CD4-positive, alpha-beta memory T cell (primary cell): ENCODE results near the gene SH3BP5L. TPM values are rescaled to one million over a fixed set of nuclear protein-coding genes. Genes with fewer than 3 reads are reported as not detected.

Experiments
- CTCF ChIA-PET: fragments of 350-600 bp; sonication (Branson Sonifier 250); formaldehyde crosslinking; loops from one replicate; lab custom pipeline; 2021; ENCODE audit warnings: inconsistent platforms; ENCODE audit not compliant: partially characterized antibody; lab: Charles Lee
- POLR2A ChIA-PET: fragments of 350-600 bp; sonication (Branson Sonifier 250); formaldehyde crosslinking; loops from one replicate; lab custom pipeline; 2021; ENCODE audit not compliant: partially characterized antibody; lab: Charles Lee
- DNase-seq, 5 donors: peaks; one replicate each; pipeline versions ENCODE4 v3.0.0 to v3.0.0-alpha.2; 2020 to 2022; ENCODE audit warnings: mixed read lengths in 1 of 5
- H3K27ac ChIP-seq: one replicate; pipeline ENCODE4 v1.7.0; 2013; ENCODE audit warnings: low read depth, low read length
- H3K27me3 ChIP-seq: 2 replicates; pipeline ENCODE4 v1.7.0; 2013; ENCODE audit warnings: mild to moderate bottlenecking, low read length, moderate library complexity; ENCODE audit not compliant: insufficient read depth
- H3K36me3 ChIP-seq: 2 replicates; pipeline ENCODE4 v1.7.0; 2013; ENCODE audit warnings: mild to moderate bottlenecking, low read length, moderate library complexity; ENCODE audit not compliant: insufficient read depth
- H3K4me1 ChIP-seq: 2 replicates; pipeline ENCODE4 v1.7.0; 2013; ENCODE audit warnings: mild to moderate bottlenecking, low read length, moderate library complexity; ENCODE audit not compliant: insufficient read depth
- H3K4me3 ChIP-seq, 2 donors: one replicate each; pipeline ENCODE4 v1.7.0; 2013; ENCODE audit warnings: low read length in 2 of 2, mild to moderate bottlenecking in 1 of 2
- H3K9me3 ChIP-seq, 2 donors: one replicate each; pipeline ENCODE4 v1.7.0; 2013; ENCODE audit warnings: low read length in 2 of 2, control low read depth in 1 of 2; ENCODE audit not compliant: control insufficient read depth in 1 of 2
- H3K27ac Mint-ChIP-seq, 7 donors: one replicate each; pipeline ENCODE4 v1.8.0; 2020 to 2021; ENCODE audit warnings: mixed read lengths in 7 of 7, mild to moderate bottlenecking in 6 of 7, inconsistent platforms in 3 of 7, moderate library complexity in 3 of 7
- H3K27me3 Mint-ChIP-seq, 2 donors: one replicate each; pipeline ENCODE4 v1.8.0; 2020 to 2021; ENCODE audit warnings: mixed read lengths in 2 of 2
- H3K36me3 Mint-ChIP-seq, 2 donors: one replicate each; pipeline ENCODE4 v1.8.0; 2020 to 2021; ENCODE audit warnings: mixed read lengths in 2 of 2, inconsistent platforms in 1 of 2, mild to moderate bottlenecking in 1 of 2
- H3K4me1 Mint-ChIP-seq, 4 donors: one replicate each; pipeline ENCODE4 v1.8.0; 2020 to 2021; ENCODE audit warnings: mixed read lengths in 4 of 4, mild to moderate bottlenecking in 1 of 4
- H3K4me3 Mint-ChIP-seq, 8 donors: one replicate each; pipeline ENCODE4 v1.8.0; 2020 to 2021; ENCODE audit warnings: mixed read lengths in 8 of 8, mild to moderate bottlenecking in 7 of 8, moderate library complexity in 6 of 8, inconsistent platforms in 3 of 8
- H3K9me3 Mint-ChIP-seq, 8 donors: one replicate each; pipeline ENCODE4 v1.8.0; 2020 to 2021; ENCODE audit warnings: mixed read lengths in 8 of 8, mild to moderate bottlenecking in 5 of 8, inconsistent platforms in 3 of 8, moderate library complexity in 1 of 8
- intact Hi-C: fragments of 100-400 bp; cut with micrococcal nuclease; formaldehyde crosslinking; loops from one replicate; pipeline ENCODE4 v1.15.1; 2023
- polyA plus RNA-seq, 2 donors: library from polyadenylated mRNA; unstranded; fragments of 300-500 nt; fragmentation: Illumina TruSeq; gene quantifications; one replicate each; pipeline ENCODE4 v1.2.3, GENCODE V29; 2021
- total RNA-seq, 2 experiments: library from RNA; stranded (reverse); gene quantifications; one replicate each; pipeline ENCODE4 v1.2.3, GENCODE V29; 2021

Gene SH3BP5L
- total and polyA plus RNA-seq, 4 experiments from 2014 or later = 0.77 to 43.4 (median 22.7) TPM

- intact Hi-C loops = no loop called here
- H3K4me1 Mint-ChIP-seq = peaks cover 5 to 24% (median 14%) of the 10 kb centered on the region in 4 donors
- no peak for DNase-seq
- Histone ChIP-seq H3K27ac (peak overlapping the region; percentile 0), H3K27me3 (no peaks in the 10 kb centered on the region), H3K36me3 (peaks cover 23% of the 10 kb centered on the region), H3K4me3 (no peak overlapping the region), H3K9me3 (no peaks in the 10 kb centered on the region), H3K4me1 (peaks cover 28% of the 10 kb centered on the region)
- ChIA-PET POLR2A (no interaction called here), CTCF (no interaction called here)
- H3K27ac Mint-ChIP-seq = no peak overlapping the region
- H3K27me3 Mint-ChIP-seq = no peaks in the 10 kb centered on the region
- H3K9me3 Mint-ChIP-seq = no peaks in the 10 kb centered on the region
- H3K36me3 Mint-ChIP-seq = peaks cover 21 to 26% of the 10 kb centered on the region in 2 donors
- H3K4me3 Mint-ChIP-seq = no peak overlapping the region
Observed at GRCh38 chr1:248852481-248853405, 27.0 kb upstream of the SH3BP5L start.

- H3K36me3 ChIP-seq = peaks cover 33% of the 10 kb centered on the region
- H3K36me3 Mint-ChIP-seq = peaks cover 30 to 34% of the 10 kb centered on the region in 2 donors
- H3K27ac ChIP-seq = no peak overlapping the region
- intact Hi-C loops = no loop called here
- H3K9me3 ChIP-seq = no peaks in the 10 kb centered on the region
- no peak overlapping the region for H3K4me3 Mint-ChIP-seq
- H3K4me3 ChIP-seq = no peak overlapping the region
- no peaks in the 10 kb centered on the region for H3K9me3 Mint-ChIP-seq
- peaks cover 17% of the 10 kb centered on the region for H3K4me1 ChIP-seq
- peaks cover 0 to 19% (median 6%) of the 10 kb centered on the region in 4 donors for H3K4me1 Mint-ChIP-seq
- H3K27ac Mint-ChIP-seq = peak overlapping the region in 1 of 7 donors; percentile 69
- DNase-seq = no peak
- no peaks in the 10 kb centered on the region for H3K27me3 ChIP-seq
- CTCF ChIA-PET = no interaction called here
- POLR2A ChIA-PET = interaction anchor here (1.3 to 1.8 kb wide), 2 partner anchors 8 to 10 kb away, joined by 3 to 9 read pairs; no protein-coding TSS in a partner anchor
- H3K27me3 Mint-ChIP-seq = no peaks in the 10 kb centered on the region
Observed at GRCh38 chr1:248851390-248851789, 25.7 kb upstream of the SH3BP5L start.

GRCh38 chr1:248850536-248851251 lies 25.0 kb upstream of the SH3BP5L start:
- CTCF ChIA-PET = no interaction called here
- H3K27ac Mint-ChIP-seq = peak overlapping the region in 2 of 7 donors; percentile 20 to 69

GRCh38 chr1:248850124-248850523 lies 24.4 kb upstream of the SH3BP5L start:
- DNase-seq = no peak
- Mint-ChIP-seq H3K27ac (peak overlapping the region in 4 of 7 donors; percentile 20 to 83 (median 36)), H3K27me3 (no peaks in the 10 kb centered on the region), H3K9me3 (no peaks in the 10 kb centered on the region), H3K4me3 (no peak overlapping the region), H3K36me3 (peaks cover 38 to 45% of the 10 kb centered on the region in 2 donors), H3K4me1 (peaks cover 0 to 17% (median 4%) of the 10 kb centered on the region in 4 donors)
- Histone ChIP-seq H3K4me1 (peaks cover 17% of the 10 kb centered on the region), H3K36me3 (peaks cover 46% of the 10 kb centered on the region), H3K9me3 (no peaks in the 10 kb centered on the region), H3K4me3 (no peak overlapping the region), H3K27ac (no peak overlapping the region), H3K27me3 (no peaks in the 10 kb centered on the region)
- intact Hi-C loops = no loop called here
- ChIA-PET POLR2A (interaction anchor here (0.9 to 1.8 kb wide), 3 partner anchors 8 to 21 kb away, joined by 3 to 9 read pairs (median 3); partner anchors contain the start of gene ZNF672), CTCF (interaction anchor here (1.1 kb wide), 1 partner anchor 39 kb away, joined by 3 read pairs; no protein-coding TSS in a partner anchor)

More at GRCh38 chr1:248850536-248851251, 25.0 kb upstream of the SH3BP5L start:
- POLR2A ChIA-PET = interaction anchor here (0.9 to 1.8 kb wide), 3 partner anchors 9 to 22 kb away, joined by 3 to 9 read pairs (median 3); no protein-coding TSS in a partner anchor
- H3K4me3 ChIP-seq = no peak overlapping the region
- no peaks in the 10 kb centered on the region for H3K27me3 ChIP-seq
- H3K36me3 ChIP-seq = peaks cover 40% of the 10 kb centered on the region
- H3K9me3 Mint-ChIP-seq = no peaks in the 10 kb centered on the region
- peaks cover 33 to 41% of the 10 kb centered on the region in 2 donors for H3K36me3 Mint-ChIP-seq
- H3K4me1 ChIP-seq = peaks cover 17% of the 10 kb centered on the region
- H3K4me3 Mint-ChIP-seq = no peak overlapping the region
- peaks cover 0 to 18% (median 4%) of the 10 kb centered on the region in 4 donors for H3K4me1 Mint-ChIP-seq
- no peaks in the 10 kb centered on the region for H3K9me3 ChIP-seq
- intact Hi-C loops = no loop called here
- no peaks in the 10 kb centered on the region for H3K27me3 Mint-ChIP-seq
- no peak for DNase-seq
- H3K27ac ChIP-seq = no peak overlapping the region

GRCh38 chr1:248849637-248850036 lies 23.9 kb upstream of the SH3BP5L start:
- H3K36me3 ChIP-seq = peaks cover 51% of the 10 kb centered on the region
- ChIA-PET POLR2A (interaction anchor here (0.9 to 1.2 kb wide), 2 partner anchors 11 to 21 kb away, joined by 3 read pairs; partner anchors contain the start of gene ZNF672), CTCF (interaction anchor here (1.1 kb wide), 1 partner anchor 40 kb away, joined by 3 read pairs; no protein-coding TSS in a partner anchor)

GRCh38 chr1:248849152-248849551 lies 23.4 kb upstream of the SH3BP5L start:
- POLR2A ChIA-PET = interaction anchor here (1.2 kb wide), 1 partner anchor 11 kb away, joined by 3 read pairs; the partner anchor contains the start of gene ZNF672
- H3K9me3 ChIP-seq = no peaks in the 10 kb centered on the region
- peaks cover 55% of the 10 kb centered on the region for H3K36me3 ChIP-seq
- H3K4me1 ChIP-seq = peaks cover 8% of the 10 kb centered on the region
- peaks cover 33 to 45% of the 10 kb centered on the region in 2 donors for H3K36me3 Mint-ChIP-seq
- no peaks in the 10 kb centered on the region for H3K9me3 Mint-ChIP-seq
- no peak overlapping the region for H3K27ac ChIP-seq
- DNase-seq = no peak
- H3K4me1 Mint-ChIP-seq = peaks cover 0 to 7% (median 2%) of the 10 kb centered on the region in 4 donors
- H3K4me3 ChIP-seq = no peak overlapping the region
- intact Hi-C loops = no loop called here
- no peak overlapping the region for H3K27ac Mint-ChIP-seq
- CTCF ChIA-PET = interaction anchor here (1.1 kb wide), 1 partner anchor 40 kb away, joined by 3 read pairs; no protein-coding TSS in a partner anchor
- peak overlapping the region in 1 of 8 donors; percentile 51 for H3K4me3 Mint-ChIP-seq
- no peaks in the 10 kb centered on the region for H3K27me3 Mint-ChIP-seq
- no peaks in the 10 kb centered on the region for H3K27me3 ChIP-seq

More at GRCh38 chr1:248849637-248850036, 23.9 kb upstream of the SH3BP5L start:
- DNase-seq = no peak
- no peaks in the 10 kb centered on the region for H3K27me3 Mint-ChIP-seq
- intact Hi-C loops = no loop called here
- Histone ChIP-seq H3K9me3 (no peaks in the 10 kb centered on the region), H3K4me3 (no peak overlapping the region), H3K4me1 (peaks cover 13% of the 10 kb centered on the region), H3K27ac (no peak overlapping the region), H3K27me3 (no peaks in the 10 kb centered on the region)
- peaks cover 34 to 45% of the 10 kb centered on the region in 2 donors for H3K36me3 Mint-ChIP-seq
- H3K9me3 Mint-ChIP-seq = no peaks in the 10 kb centered on the region
- peaks cover 0 to 12% (median 2%) of the 10 kb centered on the region in 4 donors for H3K4me1 Mint-ChIP-seq
- peak overlapping the region in 4 of 7 donors; percentile 14 to 83 (median 36) for H3K27ac Mint-ChIP-seq
- no peak overlapping the region for H3K4me3 Mint-ChIP-seq
